HG03103 (cell line): ENCODE data around the gene DOCK3.
"Not testable (repeated sequence)": the region's sequence is repeated elsewhere in the genome, so short reads cannot be mapped to it uniquely, and the experiment has no call there.

ENCODE experiments used
- ATAC-seq: cut with Tn5 transposase; IDR thresholded peaks from one replicate; pipeline ENCODE4 v1.9.1; 2021; ENCODE audit warnings: low read depth; ENCODE audit not compliant: unreplicated experiment

DOCK3 gene

DNA sequence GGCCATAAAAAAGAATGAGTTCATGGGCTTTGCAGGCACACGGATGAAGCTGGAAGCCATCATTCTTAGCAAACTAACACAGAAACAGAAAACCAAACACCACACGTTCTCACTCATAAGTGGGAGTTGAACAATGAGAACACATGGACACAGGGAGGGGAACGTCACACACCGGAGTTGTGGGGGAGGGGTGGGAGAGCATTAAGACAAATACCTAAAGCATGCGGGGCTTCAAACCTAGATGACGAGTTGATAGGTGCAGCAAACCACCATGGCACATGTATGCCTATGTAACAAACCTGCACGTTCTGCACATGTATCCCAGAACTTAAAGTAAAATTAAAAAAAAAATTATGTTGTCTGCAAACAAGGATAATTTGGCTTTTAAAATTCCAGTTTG is 200.1 kb downstream of the DOCK3 start:
- not testable (repeated sequence) for ATAC-seq

GRCh38 chr3:50876947-50877346 is 202.2 kb downstream of the DOCK3 start:
- no peak for ATAC-seq

GRCh38 chr3:50882733-50883132 is 208.0 kb downstream of the DOCK3 start:
- ATAC-seq, result not testable (repeated sequence)

- ATAC-seq, result no peak
Observed at GRCh38 chr3:50883755-50884154, 209.0 kb downstream of the DOCK3 start.

- ATAC-seq, result no peak
Observed at GRCh38 chr3:50885070-50885850, 210.5 kb downstream of the DOCK3 start.

- ATAC-seq, result no peak
Observed at GRCh38 chr3:50890688-50891344, 216.1 kb downstream of the DOCK3 start.

GRCh38 chr3:50901097-50901496 is 226.4 kb downstream of the DOCK3 start:
- ATAC-seq, result not testable (repeated sequence)

- ATAC-seq, result no peak
Observed at GRCh38 chr3:50912746-50913145, 238.0 kb downstream of the DOCK3 start.

DNA sequence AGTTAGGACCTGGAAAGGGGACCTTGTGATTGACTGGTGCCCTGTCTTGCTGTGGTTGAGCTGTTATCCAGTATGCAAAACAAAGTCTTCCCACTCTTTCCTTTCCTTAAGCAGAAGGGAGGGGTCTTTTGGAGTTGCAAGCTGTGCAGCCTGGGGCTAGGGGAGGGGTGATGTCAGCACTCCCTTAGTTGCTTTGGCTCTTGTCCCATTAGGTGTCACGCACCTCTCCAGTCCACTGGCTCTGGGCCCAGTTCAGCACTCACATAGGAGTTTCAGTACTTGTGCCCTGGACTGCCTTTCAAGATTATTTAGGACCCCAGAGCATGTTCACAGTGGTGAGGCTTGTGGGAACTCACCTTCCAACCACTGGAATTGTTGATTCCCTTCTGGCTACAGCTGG is 238.5 kb downstream of the DOCK3 start:
- no peak for ATAC-seq

DNA sequence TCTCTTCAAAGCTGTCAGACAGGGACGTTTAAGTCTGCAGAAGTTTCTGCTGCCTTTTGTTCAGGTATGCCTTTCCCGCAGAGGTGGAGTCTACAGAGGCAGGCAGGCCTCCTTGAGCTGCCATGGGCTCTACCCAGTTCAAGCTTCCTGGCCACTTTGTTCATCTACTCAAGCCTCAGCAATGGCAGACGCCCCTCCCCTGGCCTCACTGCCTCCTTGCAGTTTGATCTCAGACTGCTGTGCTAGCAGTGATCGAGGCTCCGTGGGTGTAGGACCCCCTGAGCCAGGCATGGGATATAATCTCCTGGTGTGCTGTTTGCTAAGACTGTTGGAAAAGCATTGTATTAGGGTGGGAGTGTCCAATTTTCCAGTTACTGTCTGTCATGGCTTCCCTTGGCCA is 247.3 kb downstream of the DOCK3 start:
- ATAC-seq, result not testable (repeated sequence)

DNA sequence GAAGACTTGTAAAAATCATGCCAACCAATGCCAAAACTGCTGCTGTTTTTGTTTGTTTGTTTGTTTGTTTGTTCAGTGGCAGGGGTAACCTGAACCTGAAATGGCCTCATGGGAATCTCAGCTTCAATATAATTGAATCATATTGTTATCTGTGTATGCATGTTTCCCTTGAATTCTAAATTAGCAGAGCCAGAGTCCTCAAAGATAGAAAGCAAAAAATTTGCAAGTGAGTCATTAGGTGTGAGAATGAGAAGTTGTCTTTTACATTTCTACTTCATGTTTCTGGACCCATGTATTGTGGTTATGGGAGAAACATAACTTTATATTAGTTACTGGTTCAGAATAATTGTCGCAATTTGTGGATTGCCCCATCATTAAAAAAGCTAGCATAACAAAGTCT is 249.2 kb downstream of the DOCK3 start:
- ATAC-seq, result no peak

DNA sequence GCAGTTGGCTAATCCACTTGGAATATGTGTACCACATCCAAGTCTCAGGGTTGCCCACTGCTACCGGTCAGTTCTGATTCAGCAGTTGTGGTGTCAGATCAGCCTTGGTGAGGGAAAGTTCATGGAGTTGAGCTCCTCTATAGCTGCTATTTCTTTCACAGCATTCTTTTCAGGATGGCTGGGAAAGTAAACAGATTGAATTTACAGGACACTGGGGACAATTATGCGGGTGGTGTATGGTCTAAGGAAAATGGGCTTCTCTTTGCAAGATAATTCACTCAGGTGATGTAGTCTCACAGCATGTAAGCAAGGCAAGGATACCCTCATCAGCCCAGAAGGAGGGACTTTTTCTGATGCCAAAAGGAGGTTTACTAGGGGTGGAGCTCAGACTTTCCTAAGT is 249.9 kb downstream of the DOCK3 start:
- ATAC-seq, result no peak

- no peak for ATAC-seq
Observed at GRCh38 chr3:50926868-50927267, 252.1 kb downstream of the DOCK3 start.

DNA sequence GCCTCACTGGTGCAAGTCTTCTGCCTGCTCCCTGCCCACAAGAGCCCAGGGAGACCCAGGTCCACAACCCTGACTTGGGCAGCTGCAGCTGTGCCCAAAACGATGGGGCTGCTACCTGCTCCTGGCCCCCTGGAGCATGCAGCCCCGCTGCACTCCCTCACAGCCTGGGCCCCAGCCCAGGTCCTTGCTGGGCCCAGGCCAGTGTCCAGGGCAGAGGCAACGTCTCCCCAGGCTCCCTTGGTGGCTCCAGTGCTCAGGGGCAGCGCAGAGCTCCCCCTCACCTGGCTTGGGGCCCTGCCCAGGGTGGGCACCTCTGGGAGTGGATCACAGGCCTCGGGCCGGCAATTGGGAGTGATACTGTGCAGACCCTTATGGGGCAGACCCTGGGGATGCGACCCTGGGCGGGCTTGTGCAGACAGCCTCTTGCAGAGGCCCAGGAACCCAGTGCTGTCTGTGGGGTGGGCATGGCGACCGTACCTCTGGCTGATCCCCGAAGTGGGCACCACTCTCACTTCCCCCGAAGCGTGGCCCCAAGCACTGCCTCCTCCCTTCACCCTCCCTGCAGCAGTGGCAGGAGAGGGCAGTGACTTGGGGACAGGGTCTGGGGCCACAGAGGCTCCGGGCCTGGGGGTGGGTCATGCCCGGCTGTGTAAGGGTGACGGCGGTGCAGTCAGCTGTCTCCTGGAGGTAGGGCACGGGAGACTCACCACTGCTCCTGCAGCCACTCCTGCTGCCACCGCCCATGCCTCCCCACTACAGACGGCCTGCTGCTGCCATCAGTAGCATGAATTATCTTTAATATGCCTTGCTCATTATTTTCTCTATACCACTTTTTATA is 255.9 kb downstream of the DOCK3 start:
- ATAC-seq, result no peak

DNA sequence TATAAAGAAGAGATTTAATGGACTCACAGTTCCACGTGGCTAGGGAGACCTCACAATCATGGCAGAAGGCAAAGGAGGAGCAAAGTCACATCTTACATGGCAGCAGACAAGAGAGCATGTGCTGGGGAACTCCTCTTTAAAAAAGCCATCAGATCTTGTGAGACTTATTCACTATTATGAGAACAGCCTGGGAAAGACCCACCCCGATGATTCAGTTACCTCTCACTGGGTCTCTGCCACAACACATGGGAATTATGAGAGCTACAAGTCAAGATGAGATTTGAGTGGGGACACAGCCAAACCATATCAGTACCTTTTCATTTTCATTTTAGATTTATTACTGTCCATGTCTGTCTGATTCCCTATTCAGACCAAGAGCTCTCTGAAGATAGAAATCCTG is 258.2 kb downstream of the DOCK3 start:
- not testable (repeated sequence) for ATAC-seq

- no peak for ATAC-seq
Observed at GRCh38 chr3:50936389-50936788, 261.7 kb downstream of the DOCK3 start.

DNA sequence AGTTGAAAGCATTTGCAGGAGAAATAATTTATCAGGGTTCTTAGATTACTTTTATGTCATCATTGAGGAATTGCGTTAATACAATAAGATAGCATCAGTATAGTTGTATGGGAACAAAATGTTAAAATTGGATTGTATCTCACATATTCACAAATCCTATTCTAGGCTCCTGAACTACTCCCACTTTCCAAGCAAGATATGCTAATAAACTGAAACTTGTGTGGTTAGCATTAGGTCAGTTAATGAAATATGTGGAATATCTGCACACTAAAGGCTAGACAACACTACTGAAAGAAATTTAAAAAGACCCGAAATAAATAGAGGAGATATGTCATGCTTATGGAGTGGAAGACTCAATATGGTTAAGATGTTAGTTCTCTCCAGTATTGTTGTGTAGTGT is 272.7 kb downstream of the DOCK3 start:
- ATAC-seq, result no peak

DNA sequence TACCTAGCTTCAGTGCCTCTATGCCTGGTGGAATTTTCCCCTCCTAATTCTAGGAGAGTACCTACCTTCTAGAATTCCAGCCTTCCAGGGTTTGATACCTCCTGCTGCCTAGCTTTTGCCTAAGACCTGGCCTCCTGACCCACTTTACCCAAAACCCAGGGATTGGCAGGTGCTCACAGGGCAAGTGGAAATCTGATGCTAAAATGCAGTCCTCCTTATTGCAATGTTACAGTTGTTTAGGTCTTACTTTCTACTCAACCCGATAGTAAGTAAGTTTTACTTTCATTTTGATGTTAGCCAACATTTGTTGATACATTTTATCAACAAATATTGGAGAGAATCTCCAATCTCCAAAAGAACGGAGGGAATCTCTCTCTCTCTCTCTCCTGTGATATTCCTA is 275.9 kb downstream of the DOCK3 start:
- no peak for ATAC-seq

- no peak for ATAC-seq
Observed at GRCh38 chr3:50953825-50954414, 279.2 kb downstream of the DOCK3 start.

DNA sequence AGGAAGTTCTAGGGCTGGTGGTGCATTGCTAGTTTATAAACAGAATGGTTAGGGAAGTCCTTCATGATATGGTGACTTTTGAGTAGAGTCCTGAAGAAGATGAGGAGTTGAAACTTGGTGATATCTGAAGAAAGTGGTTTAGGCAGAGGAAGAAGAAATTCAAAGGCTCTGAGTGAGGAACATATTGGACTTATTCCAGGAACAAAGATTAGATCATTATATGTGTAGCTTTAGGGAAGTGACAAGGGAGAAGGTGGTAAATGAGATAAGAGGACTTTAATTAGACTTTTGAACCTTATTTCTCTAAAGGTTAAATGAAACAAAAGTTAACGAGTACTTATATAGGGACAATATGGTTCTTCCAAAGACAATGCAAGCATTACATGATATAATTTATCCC is 286.7 kb downstream of the DOCK3 start:
- ATAC-seq, result no peak

- ATAC-seq, result no peak
Observed at GRCh38 chr3:50971487-50971924, 296.8 kb downstream of the DOCK3 start.
